MM.1S (cell line): ENCODE results near the gene PALM2AKAP2.

Experiments
- CTCF ChIP-seq: fragments of 300-600 bp; sonication (generic); IDR thresholded peaks from 2 replicates; pipeline ENCODE4 v1.5.1; 2016; ENCODE audit warnings: antibody characterized with exemption, low read length, mixed read lengths
- EZH2 ChIP-seq: fragments of 300-600 bp; sonication (generic); optimal IDR thresholded peaks from 2 replicates; pipeline ENCODE3; 2017; ENCODE audit warnings: low read depth, mild to moderate bottlenecking, antibody characterized with exemption, low read length, mixed read lengths

- no peak for TF ChIP-seq CTCF
- TF ChIP-seq EZH2 = no peak
Measured at GRCh38 chr9:109812331-109812730, 32.3 kb downstream of the PALM2AKAP2 start.
